Iris pigment epithelial cell (primary cell): ENCODE data around the gene LRRC32.

ENCODE experiments used
- DNase-seq: peaks from one replicate; pipeline ENCODE4 v3.0.0-alpha.2; 2011; ENCODE audit warnings: low read depth

LRRC32 gene

DNA sequence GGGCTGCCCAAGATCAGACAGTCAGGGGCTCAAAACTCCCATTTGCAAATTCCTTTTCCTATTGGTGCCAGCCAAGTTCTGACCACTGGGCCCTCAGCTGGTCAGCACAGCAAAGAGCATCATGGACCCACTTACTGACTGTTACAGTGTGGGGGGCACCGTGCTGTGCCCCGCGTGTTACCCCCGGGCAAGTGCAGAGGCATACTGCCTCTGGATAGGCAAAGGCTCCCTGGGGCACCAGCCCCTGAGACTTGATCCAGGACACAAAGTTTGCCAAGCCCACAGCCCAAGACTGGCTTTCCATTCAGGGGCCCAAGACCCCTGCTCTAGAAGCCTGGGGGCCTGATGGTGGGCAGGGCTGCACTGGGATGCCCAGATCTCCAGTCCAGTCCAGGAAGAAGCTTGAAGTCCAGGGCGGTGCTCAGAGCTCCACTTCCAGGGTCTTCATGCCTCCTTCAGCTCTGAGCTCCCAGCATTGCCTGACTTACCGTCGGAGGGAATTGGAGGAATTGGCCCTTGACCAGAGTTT lies 6.6 kb downstream of the LRRC32 start:
- no peak for DNase-seq

DNA sequence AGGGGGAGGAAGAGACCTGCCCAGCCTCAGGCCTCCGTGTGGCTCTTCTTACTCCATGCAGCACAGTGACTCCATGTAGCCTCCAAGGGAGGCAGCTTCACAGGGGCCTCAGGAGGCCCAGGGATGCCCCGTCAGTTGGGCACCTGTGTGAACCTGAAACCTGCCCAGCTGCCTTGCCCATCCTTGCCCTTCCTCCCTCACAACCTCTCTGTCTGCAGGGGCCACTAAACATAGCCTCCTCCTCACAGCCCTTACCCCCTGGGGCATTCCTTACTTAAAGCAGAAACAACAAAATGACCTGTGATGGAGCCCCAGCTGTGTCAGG lies 7.1 kb downstream of the LRRC32 start:
- no peak for DNase-seq

DNA sequence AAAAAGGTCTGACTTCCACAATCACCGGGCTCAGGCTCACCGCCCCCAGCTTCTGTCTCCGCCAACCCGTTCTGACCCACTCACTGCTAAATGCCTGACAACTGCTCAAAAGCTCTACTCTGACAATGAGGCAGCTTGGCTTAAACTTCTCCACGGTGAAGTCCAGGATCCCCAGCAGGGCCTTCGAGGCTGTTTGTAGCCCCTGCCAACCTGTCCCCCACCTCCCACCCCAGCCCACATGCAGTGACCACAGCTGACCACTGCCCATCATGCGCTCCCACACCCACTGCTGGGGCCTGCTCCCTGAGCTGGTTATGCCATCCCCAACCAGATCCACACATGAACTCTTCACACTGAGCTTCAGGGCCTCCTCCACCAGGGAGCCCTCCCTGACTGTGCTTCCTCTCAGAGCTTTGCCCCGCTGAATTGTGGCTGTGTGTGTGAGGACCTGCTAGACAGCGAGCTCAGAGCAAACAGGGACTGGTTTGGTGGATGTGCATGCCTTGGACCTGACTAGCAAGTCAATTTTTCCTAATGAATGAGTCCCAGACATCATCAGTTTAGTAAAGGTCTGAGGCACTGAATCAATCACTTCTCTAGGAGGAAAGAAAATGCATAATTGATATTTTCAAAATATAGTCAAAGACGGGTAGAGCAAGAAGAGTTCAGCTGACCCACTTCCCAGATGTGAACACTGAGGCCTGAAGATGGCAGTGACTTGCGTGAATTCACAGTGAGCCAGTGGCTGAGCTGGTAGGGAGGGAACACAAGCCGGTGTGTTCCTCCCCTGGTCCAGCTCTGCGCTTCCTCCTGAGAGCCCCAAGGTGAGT lies 7.7 kb downstream of the LRRC32 start:
- no peak for DNase-seq

DNA sequence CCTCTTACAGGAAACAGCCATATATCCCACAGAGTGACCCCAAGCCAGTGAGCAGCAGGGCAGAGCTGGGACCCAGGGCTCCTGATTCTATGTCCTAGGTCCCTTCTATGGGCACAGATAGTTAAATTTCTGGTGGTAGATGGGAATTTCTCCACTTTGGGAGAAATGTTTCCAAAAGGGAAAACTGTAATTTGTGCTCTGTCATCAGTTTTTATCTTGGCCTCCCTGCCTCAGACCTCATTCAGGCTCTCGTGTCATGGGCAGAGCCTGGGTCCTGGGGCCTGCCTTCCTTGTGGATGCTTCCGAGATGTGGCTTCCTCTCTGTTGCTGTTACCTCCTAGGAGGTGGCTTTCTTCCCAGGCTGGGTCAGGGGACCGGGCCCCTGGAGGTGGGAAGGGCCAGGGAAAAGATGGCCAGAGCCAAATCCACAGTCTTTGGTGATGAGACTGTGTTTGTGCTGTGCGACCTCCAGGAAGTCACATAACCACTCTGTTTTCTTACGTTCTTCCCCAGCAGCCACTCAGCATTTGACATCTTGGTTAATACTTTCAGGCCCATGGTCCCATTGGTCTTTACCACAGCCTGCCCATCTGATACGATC lies 8.6 kb downstream of the LRRC32 start:
- no peak for DNase-seq

DNA sequence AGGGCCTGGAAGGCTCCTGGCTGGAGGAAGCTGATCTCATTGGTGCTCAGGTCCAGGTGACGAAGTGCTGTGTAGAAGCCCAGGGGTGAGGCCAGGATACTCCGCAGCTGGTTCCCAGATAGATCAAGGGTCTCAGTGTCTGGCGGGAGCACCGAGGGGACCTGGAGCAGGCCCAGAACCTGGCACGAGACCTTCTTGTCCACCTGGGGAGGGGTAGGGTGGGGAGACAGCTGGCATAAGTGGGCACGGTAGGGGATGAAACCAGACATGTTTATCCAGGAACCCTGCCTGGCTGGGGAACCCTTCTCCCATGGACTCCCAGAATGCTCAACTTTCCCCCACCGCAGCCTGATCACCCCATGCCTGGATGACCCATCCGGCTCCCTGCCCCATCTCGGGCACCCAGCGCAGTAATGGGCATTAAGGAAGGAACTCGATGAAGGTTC lies 9.2 kb downstream of the LRRC32 start:
- no peak for DNase-seq

DNA sequence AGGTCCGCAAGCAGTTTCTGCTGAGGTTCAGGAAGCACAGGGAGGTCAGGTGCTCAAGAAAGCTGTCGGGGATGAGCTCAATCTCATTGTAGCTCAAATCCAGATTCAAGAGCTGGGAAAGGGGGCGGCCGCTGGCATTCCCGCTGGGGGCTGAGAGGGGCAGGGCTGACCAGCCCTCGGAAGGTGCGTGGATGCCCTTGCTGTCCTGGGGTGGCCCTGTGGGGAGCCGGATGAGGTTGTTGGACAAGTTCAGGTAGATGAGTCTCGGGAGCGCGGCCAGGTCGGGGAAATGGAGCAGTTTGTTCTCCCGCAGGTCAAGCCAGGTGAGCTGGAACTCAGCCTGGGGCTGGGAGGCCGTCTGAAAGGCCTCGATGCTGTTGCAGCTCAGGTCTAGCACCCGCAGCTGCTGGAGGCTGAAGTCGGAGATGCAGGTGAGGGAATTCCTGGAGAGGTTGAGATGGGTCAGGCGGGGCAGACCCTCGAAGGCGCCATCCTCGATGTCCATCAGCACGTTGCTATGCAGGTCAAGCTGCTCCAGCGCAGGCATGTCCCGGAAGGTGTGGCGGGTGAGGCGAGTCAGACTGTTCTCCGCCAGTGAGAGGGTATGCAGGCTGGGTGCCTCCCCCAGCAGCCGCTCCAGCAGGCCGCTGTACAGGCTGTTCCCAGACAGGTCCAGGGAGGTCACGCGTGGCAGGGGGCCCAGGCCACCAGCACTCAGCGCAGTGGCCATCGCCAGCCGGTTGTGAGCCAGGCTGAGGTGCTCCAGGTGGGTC lies 9.8 kb downstream of the LRRC32 start:
- no peak for DNase-seq

DNA sequence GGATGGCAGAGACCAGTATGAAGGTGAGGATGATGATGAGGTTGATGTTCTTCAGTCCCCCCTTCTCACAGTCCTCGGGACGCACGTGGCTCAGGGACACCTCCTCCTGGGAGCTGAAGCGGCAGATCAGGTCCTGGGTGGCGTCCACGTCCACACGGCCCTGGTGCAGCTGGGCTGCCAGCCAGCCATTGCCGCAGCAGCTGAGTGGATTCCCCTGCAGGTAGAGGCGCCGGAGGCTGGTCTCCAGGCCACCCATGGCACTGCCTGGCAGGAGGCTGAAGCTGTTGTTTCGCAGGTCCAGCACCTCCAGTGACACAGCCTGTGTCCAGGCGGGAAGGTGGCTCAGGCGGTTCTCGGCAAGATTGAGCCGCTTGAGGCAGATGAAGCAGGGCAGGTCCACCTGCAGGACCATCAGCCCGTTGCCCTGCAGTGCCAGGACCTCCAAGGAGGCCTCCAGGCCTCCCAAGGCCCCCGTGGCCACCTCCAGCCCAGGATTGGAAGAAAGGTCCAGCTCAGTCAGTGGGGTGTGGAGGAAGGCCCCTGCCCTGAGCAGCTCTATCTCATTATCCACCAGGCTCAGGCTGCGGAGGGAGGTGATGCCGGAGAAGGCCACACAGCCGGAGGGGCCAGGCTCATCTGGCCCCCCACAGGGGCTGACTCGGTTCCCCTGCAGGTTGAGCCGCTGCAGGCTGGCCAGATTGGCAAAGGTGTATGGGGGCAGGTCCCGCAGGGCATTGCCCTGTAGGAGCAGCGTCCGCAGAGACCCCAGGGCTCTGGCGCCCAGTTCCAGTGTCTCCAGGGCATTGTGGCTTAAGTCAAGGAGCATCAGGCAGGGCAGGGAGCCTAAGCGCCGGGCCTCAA lies 10.6 kb downstream of the LRRC32 start:
- DNase-seq: no peak

DNA sequence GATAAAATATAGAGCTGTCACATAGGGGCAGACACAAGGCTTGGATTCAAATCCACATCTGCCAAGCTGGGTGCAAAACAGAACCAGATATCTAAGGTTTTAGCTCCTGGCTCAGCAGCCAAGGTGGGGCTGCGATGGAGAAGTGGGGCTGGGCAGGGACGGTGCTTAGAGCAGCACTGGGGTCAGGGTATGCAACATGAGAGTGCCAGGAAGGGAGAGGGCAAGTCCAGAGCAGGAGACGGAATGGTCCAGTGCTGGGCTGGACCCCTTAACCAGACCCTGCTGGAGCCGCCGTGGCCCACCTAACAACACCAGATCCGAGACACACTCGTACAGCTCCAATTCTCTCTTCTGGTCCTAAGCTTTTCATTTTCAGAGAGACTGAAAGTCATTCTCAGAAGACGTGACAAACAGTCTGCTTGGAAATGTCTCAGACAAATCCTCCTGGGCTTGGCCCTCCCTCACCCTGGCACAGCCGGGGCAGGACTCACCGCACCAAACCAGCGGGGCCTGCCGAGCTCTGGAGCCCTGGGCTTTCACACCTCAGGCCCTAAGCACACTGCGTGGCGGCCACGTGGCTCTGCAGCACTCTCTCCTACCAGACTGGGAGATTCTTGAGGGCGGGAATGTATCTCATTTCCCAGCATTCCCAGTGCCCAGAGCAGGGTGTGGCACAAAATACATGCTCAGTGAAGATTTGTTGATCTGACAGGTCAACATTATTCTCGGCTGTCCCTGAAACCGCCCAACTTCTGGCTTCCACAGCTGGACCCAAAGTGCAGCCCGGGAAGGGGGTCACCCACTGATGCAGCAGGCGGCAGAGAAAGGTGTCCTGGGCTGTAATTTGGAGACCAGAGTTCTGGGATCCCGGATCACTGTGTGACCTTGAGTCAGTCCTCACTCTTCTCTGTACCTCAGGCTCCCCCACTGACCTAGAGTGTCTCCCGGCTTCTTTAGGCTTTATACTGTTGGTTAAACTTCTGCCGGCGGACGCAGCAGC lies 11.6 kb downstream of the LRRC32 start:
- DNase-seq: no peak

DNA sequence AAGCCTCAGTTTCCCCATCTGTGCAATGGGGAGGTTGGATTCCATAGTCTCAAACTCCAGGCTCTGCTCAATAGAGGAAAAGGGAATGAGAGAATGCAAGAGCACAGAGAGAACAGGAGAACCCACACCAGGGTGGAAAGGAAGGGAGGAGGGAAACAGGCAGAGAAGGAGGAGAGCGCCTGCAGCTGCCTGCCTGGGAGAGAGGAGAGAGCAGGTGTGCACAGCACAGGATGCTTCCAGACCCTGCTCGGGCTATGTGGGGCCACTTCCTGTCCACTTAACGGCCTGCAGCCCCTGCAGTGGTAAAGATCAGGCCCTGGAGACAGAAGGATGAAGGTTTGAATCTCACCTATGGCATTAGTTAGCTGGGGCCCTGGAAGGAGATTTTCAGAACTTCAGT lies 12.3 kb downstream of the LRRC32 start:
- DNase-seq: no peak

DNA sequence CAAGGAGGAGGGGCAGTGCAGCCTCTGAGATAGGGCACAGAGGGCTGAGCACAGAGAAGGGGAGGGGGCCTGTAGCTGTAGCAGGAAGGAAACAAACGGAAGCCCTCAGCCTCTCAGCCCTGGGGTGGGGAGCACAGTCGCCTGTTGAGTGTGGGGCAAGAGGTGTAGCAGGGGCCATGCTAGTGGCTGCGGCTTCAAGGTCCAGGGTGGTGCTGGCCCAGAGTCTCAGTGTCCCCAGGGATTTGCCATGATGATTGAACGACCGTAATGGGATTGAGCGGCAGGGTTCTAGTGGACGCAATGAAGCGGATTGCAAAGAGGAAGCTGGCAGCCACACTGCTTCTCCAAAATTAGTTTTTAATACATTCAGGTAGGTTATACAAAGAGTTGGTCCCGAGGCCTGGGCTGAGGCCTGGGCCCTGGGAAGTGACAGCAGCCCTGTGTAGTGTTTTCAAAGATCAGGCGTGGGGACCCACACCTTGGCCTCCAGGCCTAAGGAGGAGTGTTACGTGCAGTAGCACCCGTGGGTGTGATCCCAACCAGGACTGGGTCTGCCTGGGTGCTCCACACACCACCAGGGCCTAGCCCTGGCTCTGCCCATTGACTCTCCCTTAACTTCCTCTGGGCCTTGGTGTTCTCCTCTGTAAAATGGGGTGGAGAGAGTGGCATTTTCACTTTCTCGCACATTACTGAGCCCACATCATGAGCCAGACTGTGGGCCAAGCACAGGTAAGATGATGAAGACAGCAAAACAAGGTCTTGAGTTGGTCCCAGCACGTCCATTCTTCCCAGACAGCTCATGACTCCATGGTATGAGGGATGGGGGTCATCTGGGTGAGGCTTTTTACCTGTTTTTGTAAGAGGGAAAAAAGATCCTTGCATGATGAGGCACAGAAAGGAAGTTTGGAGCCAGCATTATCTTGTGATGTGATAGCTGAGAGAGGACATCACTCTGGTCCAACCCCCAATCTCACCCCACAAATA lies 13.1 kb downstream of the LRRC32 start:
- no peak for DNase-seq

DNA sequence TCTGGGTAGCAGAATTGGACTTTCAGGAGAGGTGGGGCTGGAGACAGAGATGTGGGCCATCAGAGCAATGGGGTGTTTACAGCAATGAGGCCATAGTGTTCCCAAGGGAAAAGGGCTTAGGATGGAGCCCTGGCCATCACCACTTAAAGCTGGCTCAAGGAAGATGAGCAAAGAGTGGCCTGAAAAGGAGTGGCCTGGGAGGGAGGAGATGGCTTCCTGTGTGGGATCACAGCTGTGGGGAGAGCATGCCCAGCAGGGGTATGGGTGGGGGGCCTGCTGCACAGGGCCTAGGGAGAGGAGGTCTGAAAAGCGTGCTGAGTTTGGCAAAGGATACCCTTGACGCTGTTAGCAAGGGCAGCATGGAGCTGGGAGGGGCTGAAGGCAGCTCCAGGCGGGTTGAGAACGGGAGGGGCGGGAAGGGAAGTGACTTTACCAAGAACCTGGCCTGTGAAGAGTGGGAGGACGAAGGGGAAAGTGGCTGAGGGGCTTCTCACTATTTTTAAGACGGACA lies 13.9 kb downstream of the LRRC32 start:
- DNase-seq: no peak

DNA sequence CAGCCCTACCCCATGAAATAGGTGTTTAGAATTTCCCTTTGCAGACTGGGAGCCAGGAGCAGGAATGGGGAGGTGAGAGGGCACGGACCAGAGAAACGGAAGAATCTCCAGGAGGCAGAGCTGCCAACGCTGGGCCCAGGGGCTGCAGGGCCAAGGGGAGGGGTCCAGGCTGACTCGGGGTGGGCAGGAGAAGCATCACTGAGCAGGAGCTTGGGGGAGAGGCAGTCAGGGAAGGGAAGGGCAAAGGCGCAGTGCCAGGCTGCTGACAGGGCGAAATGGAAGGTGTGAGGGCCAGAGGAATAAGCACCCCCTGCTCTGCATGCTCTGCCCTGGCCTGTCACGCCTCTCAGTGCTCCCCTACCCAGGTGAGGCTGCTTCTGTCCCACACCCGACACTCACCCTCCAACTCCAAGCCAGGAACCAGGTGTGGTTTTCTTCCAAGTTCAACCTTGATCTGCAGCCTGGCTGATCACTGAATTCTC lies 14.5 kb downstream of the LRRC32 start:
- no peak for DNase-seq

DNA sequence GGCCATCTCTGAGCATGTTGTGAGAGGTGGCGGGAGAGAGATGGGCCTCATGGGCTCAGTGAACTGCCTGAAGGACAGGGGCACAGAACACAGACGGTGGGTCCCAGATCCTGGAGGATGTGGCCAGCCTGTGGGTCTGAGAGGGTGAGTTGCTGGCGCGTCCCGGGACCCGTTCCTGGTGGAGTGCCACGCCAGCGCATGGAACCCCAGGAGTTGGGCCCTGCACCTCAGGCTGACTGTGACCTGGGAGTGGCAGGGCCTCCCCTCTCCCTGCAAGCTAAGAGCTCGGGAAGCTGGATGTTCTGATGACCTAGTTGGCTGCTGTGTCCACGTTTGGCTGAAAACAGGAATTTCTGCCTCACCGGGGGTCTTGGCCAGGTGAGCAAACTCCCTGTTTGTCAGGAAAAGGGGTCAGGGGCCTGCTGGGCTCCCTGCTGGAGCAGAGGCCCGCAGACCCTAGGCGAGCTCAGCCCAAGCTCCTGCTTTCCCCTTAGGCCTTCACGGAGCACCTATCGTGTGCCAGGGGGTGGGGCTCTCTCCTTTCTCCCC lies 15.0 kb downstream of the LRRC32 start:
- no peak for DNase-seq

DNA sequence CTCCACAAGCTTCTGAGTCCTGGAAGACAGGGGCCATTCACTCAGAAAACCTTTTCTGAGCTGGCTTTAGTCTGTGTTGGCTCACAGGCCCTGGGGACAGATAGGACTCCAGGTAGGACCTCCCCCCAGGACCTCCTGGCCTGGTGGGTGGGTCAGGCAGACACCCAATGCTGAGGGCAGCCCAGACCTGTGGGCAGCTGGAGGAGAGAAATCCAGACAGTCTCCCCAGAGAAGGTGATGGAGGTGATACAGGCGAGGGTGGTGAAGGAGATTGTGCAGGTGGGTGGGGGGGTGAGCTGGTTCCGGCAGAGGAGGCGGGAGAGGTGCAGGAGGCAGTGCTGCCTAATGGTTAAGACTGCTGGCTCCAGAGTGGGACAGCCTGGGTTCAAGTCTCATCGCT lies 15.6 kb downstream of the LRRC32 start:
- no peak for DNase-seq

DNA sequence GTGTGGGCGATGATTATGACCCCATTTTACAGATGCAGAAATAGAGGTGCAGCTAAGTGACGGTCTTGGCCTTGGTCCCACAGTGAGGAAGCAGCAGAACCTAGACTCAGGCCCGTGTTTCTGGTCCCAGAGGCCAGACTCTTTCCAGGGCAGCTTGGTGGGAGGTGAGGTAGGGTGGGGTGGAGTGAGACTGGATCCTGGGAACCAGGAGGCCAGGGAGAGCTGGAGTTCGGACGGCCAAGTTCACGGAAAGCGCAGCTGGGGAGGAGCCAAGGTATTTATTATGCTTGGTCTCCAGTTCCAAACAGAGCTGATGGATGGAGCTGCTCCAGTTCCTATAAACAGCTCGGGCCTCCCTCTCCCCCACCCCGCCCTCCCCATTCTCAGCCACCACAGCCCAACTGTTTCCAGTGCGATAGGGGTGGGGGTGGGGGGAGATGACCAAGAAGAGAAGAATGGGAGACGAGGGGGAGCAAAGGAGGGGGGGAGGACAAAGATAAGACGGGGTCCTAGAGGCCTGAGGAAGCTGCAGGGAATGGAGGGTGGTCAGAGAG lies 16.2 kb downstream of the LRRC32 start:
- peak; percentile 60 for DNase-seq

DNA sequence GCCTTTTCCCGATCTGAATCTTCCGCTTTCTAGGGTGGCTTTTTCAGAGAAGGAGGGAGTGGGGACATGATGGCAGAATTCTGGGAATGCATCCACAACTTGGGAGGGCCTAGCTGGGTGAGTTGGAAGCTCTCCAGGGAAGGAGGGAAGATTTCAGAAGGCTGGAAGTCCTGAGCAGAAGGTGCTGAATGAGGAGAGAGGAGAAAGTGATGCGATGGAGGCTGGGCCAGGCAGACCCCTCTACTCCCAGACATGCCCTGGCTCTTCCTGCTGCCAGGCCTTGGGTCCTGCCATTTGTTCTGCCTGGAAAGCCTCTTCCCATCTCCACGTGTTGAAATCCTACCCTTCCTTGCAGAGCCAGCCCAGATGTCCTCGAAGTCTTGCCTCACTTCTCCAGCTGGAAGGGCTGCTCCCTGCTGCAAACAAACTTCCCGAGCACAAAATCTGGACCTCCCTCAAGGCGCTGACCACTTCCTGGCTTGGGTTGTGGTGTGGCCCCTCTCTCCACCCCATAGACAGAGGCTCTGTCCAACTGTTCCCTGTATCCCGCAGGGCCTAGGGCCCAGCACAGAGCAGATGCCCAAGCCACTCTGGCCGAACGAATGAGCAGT lies 16.8 kb downstream of the LRRC32 start:
- peak; percentile 65 for DNase-seq

DNA sequence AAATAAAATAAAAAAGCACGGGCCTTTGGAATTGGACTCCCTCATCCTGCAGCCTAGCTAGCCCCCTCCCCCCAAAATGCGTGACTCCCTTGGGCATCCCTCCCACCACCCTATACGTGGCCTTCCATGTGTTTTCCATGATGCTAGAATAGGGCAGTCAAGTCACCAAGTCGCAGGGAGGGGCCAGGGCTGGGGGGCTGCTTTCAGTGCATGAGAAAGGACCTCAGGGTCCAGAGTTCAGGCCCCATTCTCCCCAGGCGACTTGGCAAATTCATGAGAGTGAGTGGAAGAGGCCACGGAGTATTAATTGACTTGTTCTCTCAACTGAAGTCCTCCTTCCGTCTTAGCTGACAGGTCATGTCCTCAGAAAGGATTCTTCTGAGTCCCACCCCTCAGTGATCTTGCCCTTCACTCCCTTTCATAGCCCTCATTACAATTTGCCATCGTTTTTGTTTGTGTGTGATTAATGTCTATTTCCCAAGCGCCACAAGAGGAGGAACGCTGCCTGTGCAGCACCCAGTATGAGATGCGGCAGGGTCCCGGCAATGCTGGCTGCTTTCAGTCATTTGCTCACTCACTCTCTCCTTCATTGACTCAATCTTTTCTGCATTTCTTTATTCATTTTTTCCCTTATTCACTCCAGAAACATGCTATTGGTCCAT lies 17.4 kb downstream of the LRRC32 start:
- DNase-seq: no peak
